Measurements from ENCODE around the gene TSHZ1. TPM values are rescaled to one million over a fixed set of nuclear protein-coding genes. Genes with fewer than 3 reads are reported as not detected.

TSHZ1 gene
- total RNA-seq, 1 donor = 13.1 TPM

GRCh38 chr18:75271952-75272351, 61.4 kb downstream of the TSHZ1 start:
- no peaks in the 10 kb centered on the region for H3K9me3 ChIP-seq (ENCODE audit: low read depth, low read length)
- H3K4me3 ChIP-seq (ENCODE audit: low read length) = no peak overlapping the region
- H3K27me3 ChIP-seq (ENCODE audit: insufficient read depth, low read length) = no peaks in the 10 kb centered on the region
- peaks cover 19% of the 10 kb centered on the region for H3K4me1 ChIP-seq (ENCODE audit: insufficient read depth, low read length)

GRCh38 chr18:75273817-75274216, 63.2 kb downstream of the TSHZ1 start:
- Histone ChIP-seq H3K4me3 (ENCODE audit: low read length) (no peak overlapping the region), H3K4me1 (ENCODE audit: insufficient read depth, low read length) (peaks cover 11% of the 10 kb centered on the region), H3K27me3 (ENCODE audit: insufficient read depth, low read length) (no peaks in the 10 kb centered on the region), H3K9me3 (ENCODE audit: low read depth, low read length) (no peaks in the 10 kb centered on the region)

- Histone ChIP-seq H3K27me3 (ENCODE audit: insufficient read depth, low read length) (no peaks in the 10 kb centered on the region), H3K4me1 (ENCODE audit: insufficient read depth, low read length) (peaks cover 15% of the 10 kb centered on the region), H3K4me3 (ENCODE audit: low read length) (no peak overlapping the region), H3K9me3 (ENCODE audit: low read depth, low read length) (no peaks in the 10 kb centered on the region)
Measured at GRCh38 chr18:75275226-75275625, 64.6 kb downstream of the TSHZ1 start.

DNA sequence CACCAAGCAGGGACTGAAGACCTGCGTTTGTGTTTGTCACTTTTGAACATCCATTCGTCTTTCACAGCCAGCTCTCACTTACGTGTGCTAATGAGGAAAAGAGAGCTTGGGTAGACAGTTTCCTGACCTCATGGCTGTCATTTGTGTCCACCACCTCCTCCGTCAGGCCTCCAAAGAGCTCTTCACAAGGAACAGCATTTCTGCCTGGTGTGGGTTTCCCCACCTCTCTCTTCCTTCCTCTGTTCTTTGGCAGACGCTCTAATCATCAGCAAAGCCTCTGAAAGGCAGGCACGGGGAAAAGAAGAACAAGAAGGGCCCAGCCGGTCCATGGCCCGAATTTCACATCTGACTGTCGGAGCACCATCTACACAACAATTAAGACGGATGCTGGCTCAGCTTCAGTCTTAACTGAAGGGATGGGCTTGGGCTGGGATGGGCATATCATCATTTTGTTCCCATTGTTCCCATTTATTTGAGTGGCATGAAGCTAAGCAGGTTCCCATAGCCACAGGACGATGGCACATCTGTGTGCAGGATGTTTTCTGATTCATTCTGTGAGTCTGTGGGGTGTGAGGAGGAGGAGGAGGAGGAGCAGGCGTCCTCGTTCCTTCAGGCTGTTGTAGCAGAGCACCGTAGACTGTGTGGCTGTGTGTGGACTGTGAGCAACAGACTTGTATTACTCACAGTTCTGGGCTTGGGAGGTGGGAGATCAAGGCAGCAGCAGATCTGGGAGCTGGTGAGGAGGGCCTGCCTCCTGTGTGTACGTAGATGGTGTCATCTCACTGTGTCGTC, 66.4 kb downstream of the TSHZ1 start:
- Histone ChIP-seq H3K9me3 (ENCODE audit: low read depth, low read length) (no peaks in the 10 kb centered on the region), H3K4me1 (ENCODE audit: insufficient read depth, low read length) (peaks cover 21% of the 10 kb centered on the region), H3K4me3 (ENCODE audit: low read length) (no peak overlapping the region), H3K27me3 (ENCODE audit: insufficient read depth, low read length) (no peaks in the 10 kb centered on the region)

GRCh38 chr18:75277610-75277928, 67.0 kb downstream of the TSHZ1 start:
- Histone ChIP-seq H3K4me1 (ENCODE audit: insufficient read depth, low read length) (peaks cover 21% of the 10 kb centered on the region), H3K9me3 (ENCODE audit: low read depth, low read length) (no peaks in the 10 kb centered on the region), H3K4me3 (ENCODE audit: low read length) (no peak overlapping the region), H3K27me3 (ENCODE audit: insufficient read depth, low read length) (no peaks in the 10 kb centered on the region)

DNA sequence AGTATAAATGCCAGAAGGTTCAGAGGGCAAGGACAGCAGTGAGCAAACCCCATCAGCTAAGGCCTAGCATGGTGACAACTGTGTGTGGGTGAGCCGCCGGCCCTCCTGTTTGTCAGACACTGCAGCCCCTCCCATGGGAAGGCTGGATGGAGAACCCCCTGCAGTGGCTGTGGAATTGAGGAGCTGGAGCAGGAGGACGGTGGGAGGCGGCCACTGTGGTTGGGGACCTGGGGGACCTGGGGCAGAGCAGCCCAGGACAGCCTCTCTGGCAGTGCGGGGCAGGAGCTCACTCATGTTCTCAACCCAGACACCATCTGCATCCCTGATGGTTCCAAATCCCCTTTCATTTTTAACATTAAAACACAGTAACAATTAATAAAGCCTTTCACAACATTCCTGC, 68.8 kb downstream of the TSHZ1 start:
- peaks cover 21% of the 10 kb centered on the region for H3K4me1 ChIP-seq (ENCODE audit: insufficient read depth, low read length)
- H3K4me3 ChIP-seq (ENCODE audit: low read length) = no peak overlapping the region
- no peaks in the 10 kb centered on the region for H3K27me3 ChIP-seq (ENCODE audit: insufficient read depth, low read length)
- no peaks in the 10 kb centered on the region for H3K9me3 ChIP-seq (ENCODE audit: low read depth, low read length)

- H3K9me3 ChIP-seq (ENCODE audit: low read depth, low read length) = no peaks in the 10 kb centered on the region
- H3K4me3 ChIP-seq (ENCODE audit: low read length) = no peak overlapping the region
- peaks cover 21% of the 10 kb centered on the region for H3K4me1 ChIP-seq (ENCODE audit: insufficient read depth, low read length)
- H3K27me3 ChIP-seq (ENCODE audit: insufficient read depth, low read length) = no peaks in the 10 kb centered on the region
Measured at GRCh38 chr18:75280427-75281280, 70.1 kb downstream of the TSHZ1 start.

DNA sequence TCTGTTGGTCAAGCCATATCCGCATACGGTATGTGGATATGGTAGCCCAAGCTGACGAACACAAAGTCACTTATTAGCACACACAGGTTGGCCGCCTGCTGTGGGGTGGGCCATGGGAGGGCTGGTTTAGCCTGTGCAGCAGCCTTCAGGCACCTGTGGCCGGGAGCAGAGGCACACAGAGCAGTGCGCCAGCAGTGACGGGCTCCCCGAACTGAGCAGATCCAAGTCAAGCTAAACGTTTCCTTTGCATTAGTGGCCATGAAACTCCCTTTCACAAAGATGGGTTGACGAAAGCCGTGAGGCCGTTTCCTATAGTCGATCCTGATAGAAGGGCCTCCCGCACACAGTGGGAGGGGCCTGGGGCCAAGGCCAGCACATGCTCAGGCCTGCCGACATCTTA, 72.1 kb downstream of the TSHZ1 start:
- H3K27me3 ChIP-seq (ENCODE audit: insufficient read depth, low read length) = no peaks in the 10 kb centered on the region
- peaks cover 9% of the 10 kb centered on the region for H3K4me1 ChIP-seq (ENCODE audit: insufficient read depth, low read length)
- no peaks in the 10 kb centered on the region for H3K9me3 ChIP-seq (ENCODE audit: low read depth, low read length)
- H3K4me3 ChIP-seq (ENCODE audit: low read length) = no peak overlapping the region

- H3K9me3 ChIP-seq (ENCODE audit: low read depth, low read length) = no peaks in the 10 kb centered on the region
- H3K27me3 ChIP-seq (ENCODE audit: insufficient read depth, low read length) = no peaks in the 10 kb centered on the region
- H3K4me1 ChIP-seq (ENCODE audit: insufficient read depth, low read length) = peaks cover 9% of the 10 kb centered on the region
- H3K4me3 ChIP-seq (ENCODE audit: low read length) = no peak overlapping the region
Measured at GRCh38 chr18:75283731-75284130, 73.1 kb downstream of the TSHZ1 start.

DNA sequence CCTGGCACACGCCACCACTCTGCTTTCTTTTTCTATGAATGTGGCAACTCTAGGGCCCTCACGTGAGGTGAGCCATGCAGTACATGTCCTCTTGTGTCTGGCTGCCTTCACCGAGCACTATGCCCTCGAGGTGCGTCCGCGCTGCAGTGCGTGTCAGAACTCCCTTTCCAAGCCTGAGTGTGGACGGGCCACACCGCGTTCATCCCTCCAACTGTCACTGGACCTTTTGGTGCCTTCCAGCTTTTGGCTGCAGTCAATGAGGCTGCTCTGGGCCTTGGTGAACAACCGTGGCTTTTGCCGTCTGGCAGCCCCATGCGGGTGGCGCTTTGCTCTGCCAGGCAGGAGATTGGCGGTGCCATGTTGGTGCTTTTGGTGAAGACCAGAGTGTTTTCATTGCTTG, 74.0 kb downstream of the TSHZ1 start:
- H3K9me3 ChIP-seq (ENCODE audit: low read depth, low read length) = no peaks in the 10 kb centered on the region
- no peaks in the 10 kb centered on the region for H3K27me3 ChIP-seq (ENCODE audit: insufficient read depth, low read length)
- peaks cover 7% of the 10 kb centered on the region for H3K4me1 ChIP-seq (ENCODE audit: insufficient read depth, low read length)
- no peak overlapping the region for H3K4me3 ChIP-seq (ENCODE audit: low read length)

DNA sequence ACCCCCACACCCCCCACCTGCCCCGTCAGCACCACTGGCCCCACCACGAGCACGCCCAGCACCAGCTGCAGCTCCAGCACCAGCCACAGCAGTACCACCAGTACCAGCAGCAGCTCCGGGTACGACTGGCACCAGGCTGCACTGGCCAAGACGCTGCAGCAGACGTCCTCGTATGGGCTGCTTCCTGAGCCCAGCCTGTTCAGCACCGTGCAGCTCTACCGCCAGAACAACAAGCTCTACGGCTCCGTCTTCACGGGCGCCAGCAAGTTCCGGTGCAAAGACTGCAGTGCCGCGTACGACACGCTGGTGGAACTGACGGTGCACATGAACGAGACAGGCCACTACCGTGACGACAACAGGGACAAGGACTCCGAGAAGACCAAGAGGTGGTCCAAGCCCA, 75.3 kb downstream of the TSHZ1 start:
- Histone ChIP-seq H3K4me1 (ENCODE audit: insufficient read depth, low read length) (no peaks in the 10 kb centered on the region), H3K27me3 (ENCODE audit: insufficient read depth, low read length) (no peaks in the 10 kb centered on the region), H3K9me3 (ENCODE audit: low read depth, low read length) (no peaks in the 10 kb centered on the region), H3K4me3 (ENCODE audit: low read length) (no peak overlapping the region)

DNA sequence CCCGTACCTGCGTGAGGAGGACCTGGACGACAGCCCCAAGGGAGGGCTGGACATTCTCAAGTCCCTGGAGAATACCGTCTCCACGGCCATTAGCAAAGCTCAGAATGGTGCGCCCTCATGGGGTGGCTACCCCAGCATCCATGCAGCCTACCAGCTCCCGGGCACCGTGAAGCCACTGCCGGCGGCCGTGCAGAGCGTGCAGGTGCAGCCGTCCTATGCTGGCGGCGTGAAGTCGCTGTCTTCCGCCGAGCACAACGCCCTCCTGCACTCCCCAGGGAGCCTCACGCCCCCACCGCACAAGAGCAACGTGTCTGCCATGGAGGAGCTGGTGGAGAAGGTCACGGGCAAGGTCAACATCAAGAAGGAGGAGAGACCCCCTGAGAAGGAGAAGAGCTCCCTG, 76.4 kb downstream of the TSHZ1 start:
- Histone ChIP-seq H3K27me3 (ENCODE audit: insufficient read depth, low read length) (no peaks in the 10 kb centered on the region), H3K4me3 (ENCODE audit: low read length) (no peak overlapping the region), H3K9me3 (ENCODE audit: low read depth, low read length) (no peaks in the 10 kb centered on the region), H3K4me1 (ENCODE audit: insufficient read depth, low read length) (no peaks in the 10 kb centered on the region)

DNA sequence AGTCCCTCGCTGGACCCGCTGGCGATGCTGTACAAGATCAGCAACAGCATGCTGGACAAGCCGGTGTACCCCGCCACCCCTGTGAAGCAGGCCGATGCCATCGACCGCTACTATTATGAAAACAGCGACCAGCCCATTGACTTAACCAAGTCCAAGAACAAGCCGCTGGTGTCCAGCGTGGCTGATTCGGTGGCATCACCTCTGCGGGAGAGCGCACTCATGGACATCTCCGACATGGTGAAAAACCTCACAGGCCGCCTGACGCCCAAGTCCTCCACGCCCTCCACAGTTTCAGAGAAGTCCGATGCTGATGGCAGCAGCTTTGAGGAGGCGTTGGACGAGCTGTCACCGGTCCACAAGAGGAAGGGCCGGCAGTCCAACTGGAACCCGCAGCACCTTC, 77.1 kb downstream of the TSHZ1 start:
- no peaks in the 10 kb centered on the region for H3K27me3 ChIP-seq (ENCODE audit: insufficient read depth, low read length)
- H3K4me1 ChIP-seq (ENCODE audit: insufficient read depth, low read length) = no peaks in the 10 kb centered on the region
- no peaks in the 10 kb centered on the region for H3K9me3 ChIP-seq (ENCODE audit: low read depth, low read length)
- no peak overlapping the region for H3K4me3 ChIP-seq (ENCODE audit: low read length)

- no peak overlapping the region for H3K4me3 ChIP-seq (ENCODE audit: low read length)
- H3K9me3 ChIP-seq (ENCODE audit: low read depth, low read length) = no peaks in the 10 kb centered on the region
- no peaks in the 10 kb centered on the region for H3K27me3 ChIP-seq (ENCODE audit: insufficient read depth, low read length)
- H3K4me1 ChIP-seq (ENCODE audit: insufficient read depth, low read length) = no peaks in the 10 kb centered on the region
Measured at GRCh38 chr18:75289761-75290160, 79.2 kb downstream of the TSHZ1 start.

DNA sequence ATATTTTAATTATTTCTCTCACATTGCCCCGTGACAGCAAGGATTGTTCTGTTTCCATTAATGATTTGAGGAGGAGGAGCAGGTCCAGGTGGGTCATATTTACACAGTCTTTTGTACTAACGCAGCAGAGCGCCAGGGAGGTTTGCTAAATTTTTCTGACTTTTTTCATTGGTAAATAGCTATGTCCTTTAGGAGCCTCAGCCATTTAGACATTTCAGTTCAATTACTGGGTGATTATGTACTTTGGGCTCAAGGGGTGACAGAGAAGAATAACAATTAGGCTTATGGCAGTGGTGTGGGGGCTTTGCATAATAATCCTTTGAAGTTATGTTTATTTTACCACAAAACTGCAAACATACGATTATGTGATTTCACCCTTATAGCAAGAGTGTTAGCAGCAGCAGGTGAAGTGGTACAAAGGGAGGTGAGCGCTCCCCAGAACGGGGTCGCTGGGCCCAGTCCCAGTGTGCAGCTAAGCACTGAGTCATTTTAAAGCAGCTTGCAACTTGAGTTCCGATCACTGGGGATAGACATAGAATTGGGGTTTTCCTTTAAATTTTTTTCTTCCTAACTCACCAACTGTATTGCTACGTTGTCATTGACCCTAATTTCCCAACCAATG, 80.3 kb downstream of the TSHZ1 start:
- Histone ChIP-seq H3K4me1 (ENCODE audit: insufficient read depth, low read length) (no peaks in the 10 kb centered on the region), H3K27me3 (ENCODE audit: insufficient read depth, low read length) (no peaks in the 10 kb centered on the region), H3K9me3 (ENCODE audit: low read depth, low read length) (no peaks in the 10 kb centered on the region), H3K4me3 (ENCODE audit: low read length) (no peak overlapping the region)
